Endothelial cell of umbilical vein (primary cell): ENCODE data around the gene SDHAF2.

Source experiments
- MAX ChIP-seq: IDR thresholded peaks from 2 replicates; pipeline ENCODE4 v1.6.1; 2011; ENCODE audit not compliant: insufficient read depth, insufficient read length
- TF ChIP-seq, protein P1 (sequence below), 2 donors: IDR thresholded peaks; 1 replicate in 1 of 2; 2 replicates in 1 of 2; pipeline ENCODE4 v1.5.1; 2011; ENCODE audit warnings: low read length in 2 of 2, mild to moderate bottlenecking in 2 of 2, moderate library complexity in 2 of 2, control low read depth in 1 of 2, inconsistent platforms in 1 of 2, low read depth in 1 of 2; ENCODE audit not compliant: insufficient read depth in 1 of 2; ENCODE audit errors: extremely low read depth in 1 of 2

DNA sequence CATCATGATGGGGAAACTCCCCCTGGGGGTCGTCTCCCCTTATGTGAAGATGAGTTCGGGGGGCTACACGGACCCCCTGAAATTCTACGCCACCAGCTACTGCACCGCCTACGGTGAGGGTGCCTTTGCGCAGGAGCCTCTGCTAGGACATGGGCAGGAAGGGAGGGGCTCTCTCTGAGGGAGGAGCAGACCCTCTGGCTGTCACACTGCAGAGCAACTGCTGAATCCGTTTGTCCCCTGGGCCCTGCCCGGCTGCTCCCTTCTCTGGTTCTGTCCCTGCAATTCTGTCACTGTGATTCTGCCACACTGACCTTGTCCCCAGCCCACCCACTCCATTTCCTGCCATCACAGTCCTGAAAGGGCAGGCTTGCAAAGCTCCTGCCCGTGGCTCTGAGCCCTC lies 51.9 kb downstream of the SDHAF2 start:
- TF ChIP-seq, protein P1, sequence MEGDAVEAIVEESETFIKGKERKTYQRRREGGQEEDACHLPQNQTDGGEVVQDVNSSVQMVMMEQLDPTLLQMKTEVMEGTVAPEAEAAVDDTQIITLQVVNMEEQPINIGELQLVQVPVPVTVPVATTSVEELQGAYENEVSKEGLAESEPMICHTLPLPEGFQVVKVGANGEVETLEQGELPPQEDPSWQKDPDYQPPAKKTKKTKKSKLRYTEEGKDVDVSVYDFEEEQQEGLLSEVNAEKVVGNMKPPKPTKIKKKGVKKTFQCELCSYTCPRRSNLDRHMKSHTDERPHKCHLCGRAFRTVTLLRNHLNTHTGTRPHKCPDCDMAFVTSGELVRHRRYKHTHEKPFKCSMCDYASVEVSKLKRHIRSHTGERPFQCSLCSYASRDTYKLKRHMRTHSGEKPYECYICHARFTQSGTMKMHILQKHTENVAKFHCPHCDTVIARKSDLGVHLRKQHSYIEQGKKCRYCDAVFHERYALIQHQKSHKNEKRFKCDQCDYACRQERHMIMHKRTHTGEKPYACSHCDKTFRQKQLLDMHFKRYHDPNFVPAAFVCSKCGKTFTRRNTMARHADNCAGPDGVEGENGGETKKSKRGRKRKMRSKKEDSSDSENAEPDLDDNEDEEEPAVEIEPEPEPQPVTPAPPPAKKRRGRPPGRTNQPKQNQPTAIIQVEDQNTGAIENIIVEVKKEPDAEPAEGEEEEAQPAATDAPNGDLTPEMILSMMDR (IDR thresholded peaks at IDR 0.05; ENCODE audit: extremely low read depth in 1 of 2, insufficient read depth in 1 of 2, low read depth in 1 of 2, low read length in 2 of 2): no peak
- TF ChIP-seq MAX: no peak
